Measurements from ENCODE around the gene CADM1. TPM values are rescaled to one million over a fixed set of nuclear protein-coding genes. Genes with fewer than 3 reads are reported as not detected.

Gene CADM1
- total RNA-seq, 1 donor from 2014 or later: 1.7 TPM

DNA sequence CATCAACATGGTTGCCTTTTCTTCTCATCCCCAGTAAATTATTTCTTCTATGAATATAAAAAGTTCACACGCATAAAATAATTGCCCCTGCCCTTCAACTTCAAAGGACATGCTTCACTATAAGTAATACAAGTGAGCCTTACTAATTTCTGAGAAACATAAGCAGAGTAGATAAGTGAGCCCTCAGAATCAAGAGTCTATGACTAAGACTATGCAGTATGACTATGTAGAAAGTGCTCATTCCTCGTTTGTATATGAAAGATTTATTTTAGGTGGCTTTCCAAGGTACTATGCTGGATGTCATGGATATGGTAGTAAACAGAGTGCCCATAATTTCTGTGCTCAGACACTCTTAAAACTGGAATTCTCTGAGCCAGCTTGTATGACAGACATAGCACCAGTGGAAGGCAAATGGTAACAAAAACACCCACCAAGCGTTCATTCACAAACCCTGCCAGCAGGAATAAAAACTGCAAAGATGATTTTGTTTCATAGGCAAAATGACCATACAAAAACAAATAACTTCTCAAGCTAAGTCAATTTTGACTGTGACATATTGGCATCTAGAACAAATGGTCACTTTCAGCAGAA, 189.8 kb downstream of the CADM1 start:
- Mint-ChIP-seq H3K36me3 (ENCODE audit: low read depth) (no peaks in the 10 kb centered on the region), H3K9me3 (no peaks in the 10 kb centered on the region), H3K4me1 (ENCODE audit: low read depth) (no peaks in the 10 kb centered on the region), H3K27me3 (ENCODE audit: low read depth) (peaks cover 12% of the 10 kb centered on the region), H3K4me3 (ENCODE audit: low read depth) (no peak overlapping the region), H3K27ac (no peak overlapping the region)
- no peak for DNase-seq (ENCODE audit: low spot score)
- intact Hi-C loops (cut with micrococcal nuclease): no loop called here

DNA sequence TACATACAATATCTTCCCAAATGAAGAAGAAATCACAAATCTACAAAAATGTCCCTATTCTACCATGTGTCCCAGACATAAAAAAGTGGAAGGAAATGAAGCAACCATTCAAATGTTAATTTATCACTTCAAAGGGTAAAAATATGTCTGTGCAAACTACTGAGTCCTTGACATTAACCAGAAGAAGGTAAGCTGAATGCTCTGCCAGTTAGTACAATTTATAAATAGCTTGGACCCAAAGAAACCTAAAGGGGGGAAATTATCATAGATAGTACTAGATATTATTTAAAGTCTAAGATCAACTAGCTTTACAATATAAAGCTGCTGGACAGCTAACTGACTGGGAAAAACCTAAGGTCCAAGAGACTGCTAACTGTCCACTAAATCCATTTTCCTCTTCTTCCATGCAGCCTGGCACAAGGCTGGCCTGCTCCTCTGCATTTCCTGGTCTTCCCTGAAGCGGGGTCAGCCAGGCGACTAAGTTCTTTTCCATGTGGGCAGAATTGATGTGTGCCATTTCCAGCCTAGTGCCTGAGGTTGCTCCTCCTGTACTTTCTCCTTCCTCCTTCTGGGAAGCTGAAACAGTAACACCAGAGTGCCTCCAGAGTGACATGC, 190.9 kb downstream of the CADM1 start:
- Mint-ChIP-seq H3K4me1 (ENCODE audit: low read depth) (no peaks in the 10 kb centered on the region), H3K36me3 (ENCODE audit: low read depth) (no peaks in the 10 kb centered on the region), H3K27me3 (ENCODE audit: low read depth) (peaks cover 12% of the 10 kb centered on the region), H3K9me3 (no peaks in the 10 kb centered on the region), H3K27ac (no peak overlapping the region), H3K4me3 (ENCODE audit: low read depth) (no peak overlapping the region)
- DNase-seq (ENCODE audit: low spot score): no peak
- intact Hi-C loops (cut with micrococcal nuclease): no loop called here

GRCh38 chr11:115311949-115312348, 192.3 kb downstream of the CADM1 start:
- intact Hi-C loops (cut with micrococcal nuclease): no loop called here

GRCh38 chr11:115306689-115307088, 197.5 kb downstream of the CADM1 start:
- Mint-ChIP-seq H3K27me3 (ENCODE audit: low read depth) (peaks cover 3% of the 10 kb centered on the region), H3K36me3 (ENCODE audit: low read depth) (no peaks in the 10 kb centered on the region), H3K4me1 (ENCODE audit: low read depth) (no peaks in the 10 kb centered on the region), H3K27ac (no peak overlapping the region), H3K9me3 (no peaks in the 10 kb centered on the region), H3K4me3 (ENCODE audit: low read depth) (no peak overlapping the region)
- no peak for DNase-seq (ENCODE audit: low spot score)
- intact Hi-C loops (cut with micrococcal nuclease): no loop called here

More at GRCh38 chr11:115311949-115312348, 192.3 kb downstream of the CADM1 start:
- no peak for DNase-seq (ENCODE audit: low spot score)
- no peaks in the 10 kb centered on the region for H3K36me3 Mint-ChIP-seq (ENCODE audit: low read depth)
- no peaks in the 10 kb centered on the region for H3K9me3 Mint-ChIP-seq
- H3K27ac Mint-ChIP-seq: no peak overlapping the region
- H3K4me1 Mint-ChIP-seq (ENCODE audit: low read depth): no peaks in the 10 kb centered on the region
- H3K27me3 Mint-ChIP-seq (ENCODE audit: low read depth): peaks cover 12% of the 10 kb centered on the region
- H3K4me3 Mint-ChIP-seq (ENCODE audit: low read depth): no peak overlapping the region

DNA sequence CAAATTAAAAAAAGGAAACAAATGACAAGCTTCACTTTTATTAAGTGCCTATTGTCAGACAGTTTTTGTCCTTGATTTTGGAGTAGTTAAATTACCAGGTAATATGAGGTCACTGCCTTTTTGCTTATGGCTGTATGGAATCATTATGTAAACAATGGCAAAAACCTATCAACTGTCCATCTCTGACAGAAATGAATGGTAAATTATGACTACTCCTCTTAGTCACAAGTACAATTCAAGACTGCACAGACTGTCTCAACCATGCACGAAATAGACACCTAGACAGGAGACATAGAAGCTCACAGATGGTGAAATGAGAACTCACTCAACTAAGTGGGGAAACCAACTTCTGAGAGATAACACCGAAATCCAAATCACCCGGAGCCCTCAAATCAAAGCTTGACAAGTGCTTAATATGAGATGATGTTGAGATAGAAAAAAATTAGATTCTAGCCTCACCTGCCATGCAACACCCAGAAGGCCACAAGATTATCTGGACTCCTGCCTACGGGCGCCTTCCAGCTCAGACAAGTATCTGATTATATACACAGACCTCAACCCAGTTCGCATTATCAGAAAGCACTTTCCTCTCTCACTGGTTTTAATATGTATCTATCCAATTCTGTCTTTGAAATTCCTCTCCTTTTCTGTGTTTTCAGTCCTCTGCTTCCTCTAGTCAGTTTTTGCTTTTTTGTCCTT, 199.3 kb downstream of the CADM1 start:
- Mint-ChIP-seq H3K36me3 (ENCODE audit: low read depth) (no peaks in the 10 kb centered on the region), H3K27me3 (ENCODE audit: low read depth) (peaks cover 3% of the 10 kb centered on the region), H3K27ac (no peak overlapping the region), H3K4me3 (ENCODE audit: low read depth) (no peak overlapping the region), H3K4me1 (ENCODE audit: low read depth) (no peaks in the 10 kb centered on the region), H3K9me3 (no peaks in the 10 kb centered on the region)
- no peak for DNase-seq (ENCODE audit: low spot score)
- intact Hi-C loops (cut with micrococcal nuclease): no loop called here

DNA sequence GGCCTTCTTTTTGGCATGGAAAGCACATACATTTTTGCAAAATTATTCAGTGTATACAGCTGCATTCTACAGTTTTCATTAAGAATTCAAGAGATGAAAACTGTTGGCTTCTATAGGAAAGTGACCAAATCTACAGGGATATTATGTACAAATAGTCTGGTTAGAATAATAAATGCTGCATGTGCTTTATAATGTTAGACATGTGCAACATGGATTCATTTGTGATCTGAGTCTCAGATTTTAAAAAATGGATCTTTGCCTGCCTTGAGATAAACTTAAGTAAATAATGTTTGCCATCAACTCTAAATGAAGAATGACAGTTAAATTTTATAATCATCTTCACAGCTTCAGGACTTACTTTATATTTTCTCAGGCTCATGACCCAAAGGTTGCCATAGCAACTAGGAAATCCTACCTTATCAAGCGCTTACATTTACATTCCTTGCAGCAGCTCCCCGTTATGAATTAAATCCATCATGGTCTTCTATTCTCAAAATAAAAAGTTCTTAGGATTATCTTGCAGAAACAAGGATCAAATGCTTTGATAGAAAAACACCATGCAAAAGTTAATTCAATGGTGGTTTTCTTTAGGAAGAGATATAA, 200.2 kb downstream of the CADM1 start:
- DNase-seq (ENCODE audit: low spot score): no peak
- Mint-ChIP-seq H3K36me3 (ENCODE audit: low read depth) (no peaks in the 10 kb centered on the region), H3K4me1 (ENCODE audit: low read depth) (no peaks in the 10 kb centered on the region), H3K4me3 (ENCODE audit: low read depth) (no peak overlapping the region), H3K27ac (no peak overlapping the region), H3K9me3 (no peaks in the 10 kb centered on the region), H3K27me3 (ENCODE audit: low read depth) (peaks cover 4% of the 10 kb centered on the region)
- intact Hi-C loops (cut with micrococcal nuclease): no loop called here

DNA sequence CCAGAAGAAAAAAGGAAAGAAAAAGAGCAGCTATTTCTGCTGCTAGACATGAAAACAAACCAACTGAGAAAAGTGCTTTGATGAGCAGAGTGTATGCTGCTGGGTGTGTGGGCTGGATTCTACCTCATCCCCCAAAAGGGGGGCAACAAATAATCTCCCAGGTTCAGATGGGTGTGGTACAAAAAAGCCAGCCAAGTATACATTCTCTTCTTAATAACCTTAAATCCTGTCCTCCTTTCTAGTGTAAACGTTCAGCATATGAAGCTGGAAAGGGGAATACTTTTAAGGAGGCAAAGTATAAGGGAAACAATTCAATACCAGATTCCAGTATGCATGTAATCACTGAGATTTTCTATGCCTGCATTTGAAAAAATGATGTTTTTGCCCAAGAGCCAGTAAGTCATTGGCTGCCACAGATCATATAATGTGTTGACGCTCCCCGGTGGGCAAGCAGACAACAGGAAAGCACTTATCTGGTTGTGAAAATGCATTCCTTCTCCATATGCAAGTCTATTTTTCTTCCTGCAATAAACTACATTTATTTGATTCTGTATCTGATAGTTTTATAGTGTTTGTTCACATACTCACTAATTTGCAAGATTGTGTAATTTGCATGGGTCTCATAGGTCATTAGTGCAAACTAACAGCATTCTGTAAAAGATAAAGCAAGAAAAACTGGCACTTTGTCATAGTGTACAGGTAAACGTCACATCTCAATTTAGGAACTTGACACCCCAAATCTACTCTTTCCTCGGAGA, 201.1 kb downstream of the CADM1 start:
- no peak for DNase-seq (ENCODE audit: low spot score)
- Mint-ChIP-seq H3K9me3 (no peaks in the 10 kb centered on the region), H3K4me3 (ENCODE audit: low read depth) (no peak overlapping the region), H3K4me1 (ENCODE audit: low read depth) (no peaks in the 10 kb centered on the region), H3K27ac (no peak overlapping the region), H3K36me3 (ENCODE audit: low read depth) (no peaks in the 10 kb centered on the region), H3K27me3 (ENCODE audit: low read depth) (peaks cover 4% of the 10 kb centered on the region)
- intact Hi-C loops (cut with micrococcal nuclease): no loop called here

DNA sequence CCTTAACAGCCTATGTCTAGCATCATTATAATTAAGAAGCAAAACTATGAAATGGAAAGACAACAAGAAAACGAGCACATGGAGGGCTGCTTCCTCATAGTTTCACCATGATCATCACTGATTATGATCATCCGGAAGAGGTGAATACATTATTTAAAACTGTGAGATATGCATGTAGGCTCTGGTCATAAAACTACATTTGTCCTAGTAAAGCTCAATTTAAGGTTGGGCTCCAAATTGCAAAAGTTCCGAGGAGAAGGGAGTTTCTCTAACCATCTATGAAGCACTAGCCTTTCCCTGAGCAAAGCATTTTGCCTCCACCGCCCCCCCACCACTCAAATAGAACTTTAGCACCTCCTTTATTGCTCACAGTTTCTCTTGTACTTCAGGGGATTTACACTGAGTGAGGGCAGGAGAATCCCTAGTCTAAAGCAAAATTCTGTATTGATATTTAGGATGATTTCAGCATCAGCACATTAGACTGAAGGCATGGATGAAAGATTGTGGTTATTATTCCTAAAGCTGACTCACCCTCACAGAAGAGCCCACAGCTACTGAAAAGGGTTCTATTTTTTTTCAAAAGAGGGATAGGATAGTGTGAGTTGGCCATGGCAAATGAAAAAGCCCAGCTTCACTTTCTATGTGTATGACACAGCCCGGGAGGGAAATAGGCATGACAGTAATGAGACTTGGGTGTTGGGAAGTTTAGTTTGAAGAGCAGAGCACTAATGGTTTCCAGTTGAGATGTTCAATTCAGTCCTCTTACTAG, 203.4 kb downstream of the CADM1 start:
- DNase-seq (ENCODE audit: low spot score): no peak
- H3K27me3 Mint-ChIP-seq (ENCODE audit: low read depth): peaks cover 4% of the 10 kb centered on the region
- no peaks in the 10 kb centered on the region for H3K36me3 Mint-ChIP-seq (ENCODE audit: low read depth)
- H3K27ac Mint-ChIP-seq: no peak overlapping the region
- no peaks in the 10 kb centered on the region for H3K4me1 Mint-ChIP-seq (ENCODE audit: low read depth)
- intact Hi-C loops (cut with micrococcal nuclease): loop anchor here (2.0 kb wide), 1 partner anchor 78 kb away; no protein-coding TSS in a partner anchor
- H3K4me3 Mint-ChIP-seq (ENCODE audit: low read depth): no peak overlapping the region
- H3K9me3 Mint-ChIP-seq: no peaks in the 10 kb centered on the region

GRCh38 chr11:115298300-115299012, 205.8 kb downstream of the CADM1 start:
- Mint-ChIP-seq H3K4me1 (ENCODE audit: low read depth) (no peaks in the 10 kb centered on the region), H3K9me3 (no peaks in the 10 kb centered on the region), H3K36me3 (ENCODE audit: low read depth) (no peaks in the 10 kb centered on the region), H3K27ac (no peak overlapping the region), H3K27me3 (ENCODE audit: low read depth) (peaks cover 4% of the 10 kb centered on the region), H3K4me3 (ENCODE audit: low read depth) (no peak overlapping the region)
- DNase-seq (ENCODE audit: low spot score): no peak
- intact Hi-C loops (cut with micrococcal nuclease): no loop called here

DNA sequence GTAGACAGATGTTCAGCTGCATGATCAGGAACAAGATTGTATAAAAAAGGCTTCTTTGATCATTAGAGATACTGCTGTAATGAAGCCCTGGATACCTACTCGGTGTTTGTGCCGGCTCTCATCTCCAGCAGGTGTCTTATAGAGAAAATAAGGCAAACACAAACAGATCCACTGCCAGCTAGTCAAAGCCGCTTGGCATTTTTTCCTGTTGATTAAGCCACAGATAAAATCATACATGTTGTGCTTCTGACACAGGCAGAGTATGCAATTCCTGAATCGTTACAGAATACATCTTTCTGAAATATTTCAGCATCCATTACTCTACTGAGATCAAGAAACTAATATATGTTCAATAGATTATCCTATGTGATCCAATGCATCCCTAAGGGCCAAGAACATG, 206.9 kb downstream of the CADM1 start:
- intact Hi-C loops (cut with micrococcal nuclease): no loop called here
- Mint-ChIP-seq H3K27me3 (ENCODE audit: low read depth) (peaks cover 1% of the 10 kb centered on the region), H3K27ac (no peak overlapping the region), H3K36me3 (ENCODE audit: low read depth) (no peaks in the 10 kb centered on the region), H3K4me3 (ENCODE audit: low read depth) (no peak overlapping the region), H3K4me1 (ENCODE audit: low read depth) (no peaks in the 10 kb centered on the region), H3K9me3 (no peaks in the 10 kb centered on the region)
- no peak for DNase-seq (ENCODE audit: low spot score)

DNA sequence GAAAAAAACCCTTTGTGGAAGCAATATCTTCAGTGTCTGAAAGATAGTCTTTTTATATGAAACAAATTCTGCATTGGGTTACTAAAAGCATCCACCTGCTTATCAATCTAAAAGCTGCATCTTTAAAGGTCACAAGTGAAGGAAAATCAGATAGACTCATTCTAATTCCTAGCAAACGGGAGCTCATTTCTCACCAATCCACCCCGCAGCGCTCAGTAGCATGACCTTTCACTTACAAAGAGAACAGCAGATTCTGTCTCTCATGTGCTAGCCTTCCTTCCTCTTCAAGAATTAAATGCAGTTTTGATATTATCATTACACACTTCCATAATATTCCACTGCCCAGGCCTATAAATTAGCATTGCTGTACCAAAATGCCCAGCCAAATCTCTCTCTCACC, 212.9 kb downstream of the CADM1 start:
- H3K27me3 Mint-ChIP-seq (ENCODE audit: low read depth): peaks cover 7% of the 10 kb centered on the region
- H3K4me1 Mint-ChIP-seq (ENCODE audit: low read depth): no peaks in the 10 kb centered on the region
- no peak for DNase-seq (ENCODE audit: low spot score)
- no peaks in the 10 kb centered on the region for H3K9me3 Mint-ChIP-seq
- intact Hi-C loops (cut with micrococcal nuclease): no loop called here
- H3K27ac Mint-ChIP-seq: no peak overlapping the region
- H3K36me3 Mint-ChIP-seq (ENCODE audit: low read depth): no peaks in the 10 kb centered on the region
- no peak overlapping the region for H3K4me3 Mint-ChIP-seq (ENCODE audit: low read depth)

DNA sequence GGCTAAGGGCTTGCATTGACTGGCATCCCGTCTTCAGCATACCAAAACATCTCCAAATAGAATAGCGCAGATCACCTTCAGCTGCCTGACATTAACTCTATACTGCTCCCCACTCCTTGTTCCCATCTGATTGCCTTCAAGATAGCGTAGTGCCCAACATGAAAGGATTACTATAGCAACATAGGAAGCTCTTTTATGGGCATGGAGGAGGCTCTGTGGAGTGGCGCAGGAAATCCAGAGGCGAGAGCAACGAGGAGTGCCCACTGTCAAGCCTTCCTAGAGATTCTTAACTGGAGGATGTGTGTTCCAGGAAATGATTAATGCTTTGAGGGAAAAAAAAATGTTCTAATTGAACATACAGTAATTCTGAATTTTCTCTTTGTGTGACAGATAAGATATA, 213.3 kb downstream of the CADM1 start:
- intact Hi-C loops (cut with micrococcal nuclease): no loop called here
- peaks cover 8% of the 10 kb centered on the region for H3K27me3 Mint-ChIP-seq (ENCODE audit: low read depth)
- no peak overlapping the region for H3K4me3 Mint-ChIP-seq (ENCODE audit: low read depth)
- H3K27ac Mint-ChIP-seq: no peak overlapping the region
- no peaks in the 10 kb centered on the region for H3K9me3 Mint-ChIP-seq
- H3K36me3 Mint-ChIP-seq (ENCODE audit: low read depth): no peaks in the 10 kb centered on the region
- DNase-seq (ENCODE audit: low spot score): no peak
- H3K4me1 Mint-ChIP-seq (ENCODE audit: low read depth): no peaks in the 10 kb centered on the region

Measured in activated T-helper 2 cell treated with anti-CD3 and anti-CD28 coated beads, Interferon-gamma antibody, Interleukin-2, Interleukin-4, amounts not matched to agents 10 μg/mL and 5 μg/mL and 100 μg/mL, durations not matched to agents 14 hours and 24 hours and 36 hours (primary cell).